ENCODE results near the gene PDE7B. TPM values are rescaled to one million over a fixed set of nuclear protein-coding genes. Genes with fewer than 3 reads are reported as not detected.

PDE7B gene
- total RNA-seq, 1 experiment from 2014 or later, result not detected

DNA sequence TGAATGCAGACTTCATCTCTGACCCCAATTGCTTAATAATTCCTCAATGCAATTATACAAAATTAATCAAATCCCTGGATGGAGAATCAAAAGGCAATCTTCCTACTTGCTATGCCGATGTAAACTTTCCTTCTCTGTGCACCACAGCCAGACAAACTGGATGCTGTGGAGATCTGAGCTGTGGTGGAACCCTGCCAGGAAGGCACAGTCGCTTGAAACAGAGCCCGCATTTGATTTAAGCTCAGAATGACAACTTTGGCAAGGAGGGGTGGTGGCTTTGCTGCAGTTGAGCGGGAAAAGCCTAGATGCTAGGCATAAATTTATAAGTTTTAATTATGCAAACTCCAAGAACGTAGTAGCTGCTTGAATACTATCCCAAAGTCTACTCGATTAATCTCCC lies 207.8 kb downstream of the PDE7B start:
- Histone ChIP-seq H3K27ac (ENCODE audit: low read depth, low read length, poor library complexity, severe bottlenecking) (no peak overlapping the region), H3K4me3 (ENCODE audit: low read depth, low read length, poor library complexity, severe bottlenecking) (no peak overlapping the region), H3K9me3 (ENCODE audit: low read depth, low read length, poor library complexity, severe bottlenecking) (no peaks in the 10 kb centered on the region), H3K4me1 (ENCODE audit: insufficient read depth, low read length, poor library complexity, severe bottlenecking) (peaks cover 18% of the 10 kb centered on the region), H3K36me3 (ENCODE audit: insufficient read depth, low read length, poor library complexity, severe bottlenecking) (no peaks in the 10 kb centered on the region), H3K27me3 (replicated peaks; ENCODE audit: insufficient read depth, low read depth, low read length, poor library complexity) (no peaks in the 10 kb centered on the region)
- intact Hi-C loops (cut with micrococcal nuclease; ENCODE audit: unreplicated experiment), result no loop called here
- BruUV-seq (replicated peaks), result no TSS peak
- ChIA-PET POLR2A (ENCODE audit: low non-redundant PET) (no interaction called here), CTCF (no interaction called here)
- TF ChIP-seq EZH2 (IDR thresholded peaks at IDR 0.05; ENCODE audit: borderline replicate concordance, low read depth, low read length, poor library complexity, severe bottlenecking), result no peak
- TF ChIP-seq, protein P1, sequence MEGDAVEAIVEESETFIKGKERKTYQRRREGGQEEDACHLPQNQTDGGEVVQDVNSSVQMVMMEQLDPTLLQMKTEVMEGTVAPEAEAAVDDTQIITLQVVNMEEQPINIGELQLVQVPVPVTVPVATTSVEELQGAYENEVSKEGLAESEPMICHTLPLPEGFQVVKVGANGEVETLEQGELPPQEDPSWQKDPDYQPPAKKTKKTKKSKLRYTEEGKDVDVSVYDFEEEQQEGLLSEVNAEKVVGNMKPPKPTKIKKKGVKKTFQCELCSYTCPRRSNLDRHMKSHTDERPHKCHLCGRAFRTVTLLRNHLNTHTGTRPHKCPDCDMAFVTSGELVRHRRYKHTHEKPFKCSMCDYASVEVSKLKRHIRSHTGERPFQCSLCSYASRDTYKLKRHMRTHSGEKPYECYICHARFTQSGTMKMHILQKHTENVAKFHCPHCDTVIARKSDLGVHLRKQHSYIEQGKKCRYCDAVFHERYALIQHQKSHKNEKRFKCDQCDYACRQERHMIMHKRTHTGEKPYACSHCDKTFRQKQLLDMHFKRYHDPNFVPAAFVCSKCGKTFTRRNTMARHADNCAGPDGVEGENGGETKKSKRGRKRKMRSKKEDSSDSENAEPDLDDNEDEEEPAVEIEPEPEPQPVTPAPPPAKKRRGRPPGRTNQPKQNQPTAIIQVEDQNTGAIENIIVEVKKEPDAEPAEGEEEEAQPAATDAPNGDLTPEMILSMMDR (conservative IDR thresholded peaks at IDR 0.05; ENCODE audit: low read depth, low read length), result no peak
- DNase-seq (ENCODE audit: low spot score), result peak; percentile 68

DNA sequence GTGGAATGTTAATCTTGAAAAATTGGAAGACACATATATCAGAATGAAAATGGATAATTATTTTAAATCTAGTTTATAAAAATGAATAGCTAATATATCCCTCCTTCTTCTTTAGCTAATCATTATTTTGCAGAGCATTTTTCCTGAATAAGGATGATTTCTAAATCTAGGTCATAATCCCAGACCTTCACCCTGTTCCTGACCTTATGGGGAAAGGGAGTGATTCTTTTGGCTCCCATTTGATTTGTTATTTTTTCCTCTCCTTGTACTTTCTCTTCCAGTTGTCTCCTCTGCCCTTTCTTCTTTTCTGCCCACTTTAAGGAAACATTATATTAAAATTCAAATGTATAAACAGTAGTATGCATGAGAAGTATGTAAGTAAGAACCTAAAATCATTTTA lies 208.6 kb downstream of the PDE7B start:
- H3K4me3 ChIP-seq (ENCODE audit: low read depth, low read length, poor library complexity, severe bottlenecking), result no peak overlapping the region
- H3K27ac ChIP-seq (ENCODE audit: low read depth, low read length, poor library complexity, severe bottlenecking), result no peak overlapping the region
- no peaks in the 10 kb centered on the region for H3K27me3 ChIP-seq (replicated peaks; ENCODE audit: insufficient read depth, low read depth, low read length, poor library complexity)
- H3K9me3 ChIP-seq (ENCODE audit: low read depth, low read length, poor library complexity, severe bottlenecking), result no peaks in the 10 kb centered on the region
- DNase-seq (ENCODE audit: low spot score), result no peak
- BruUV-seq (replicated peaks), result no TSS peak
- no peak for TF ChIP-seq EZH2 (IDR thresholded peaks at IDR 0.05; ENCODE audit: borderline replicate concordance, low read depth, low read length, poor library complexity, severe bottlenecking)
- TF ChIP-seq, protein P1 (conservative IDR thresholded peaks at IDR 0.05; ENCODE audit: low read depth, low read length), result no peak
- intact Hi-C loops (cut with micrococcal nuclease; ENCODE audit: unreplicated experiment), result no loop called here
- H3K4me1 ChIP-seq (ENCODE audit: insufficient read depth, low read length, poor library complexity, severe bottlenecking), result peaks cover 18% of the 10 kb centered on the region
- ChIA-PET CTCF (no interaction called here), POLR2A (ENCODE audit: low non-redundant PET) (no interaction called here)
- H3K36me3 ChIP-seq (ENCODE audit: insufficient read depth, low read length, poor library complexity, severe bottlenecking), result no peaks in the 10 kb centered on the region

DNA sequence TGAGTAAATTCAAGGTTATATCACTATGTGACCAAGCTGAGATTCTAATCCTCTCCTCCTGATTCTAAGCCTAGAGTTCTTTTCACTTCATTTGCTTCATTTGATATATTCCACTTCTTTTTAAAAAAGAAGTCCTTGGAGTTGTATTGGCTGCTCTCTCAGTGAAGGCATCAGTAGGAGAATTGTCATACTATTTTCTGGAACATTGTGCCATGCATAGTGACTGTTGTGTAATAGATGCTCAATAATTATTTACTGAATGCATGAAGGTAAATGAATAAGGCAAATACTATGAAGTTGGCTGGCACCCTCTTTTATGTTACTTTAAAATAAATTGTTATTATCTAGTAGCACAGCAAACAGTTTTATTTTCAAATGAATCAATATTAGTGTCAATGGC lies 209.3 kb downstream of the PDE7B start:
- Histone ChIP-seq H3K36me3 (ENCODE audit: insufficient read depth, low read length, poor library complexity, severe bottlenecking) (no peaks in the 10 kb centered on the region), H3K27me3 (replicated peaks; ENCODE audit: insufficient read depth, low read depth, low read length, poor library complexity) (no peaks in the 10 kb centered on the region), H3K4me1 (ENCODE audit: insufficient read depth, low read length, poor library complexity, severe bottlenecking) (peaks cover 18% of the 10 kb centered on the region), H3K4me3 (ENCODE audit: low read depth, low read length, poor library complexity, severe bottlenecking) (no peak overlapping the region), H3K9me3 (ENCODE audit: low read depth, low read length, poor library complexity, severe bottlenecking) (no peaks in the 10 kb centered on the region), H3K27ac (ENCODE audit: low read depth, low read length, poor library complexity, severe bottlenecking) (no peak overlapping the region)
- BruUV-seq (replicated peaks), result no TSS peak
- intact Hi-C loops (cut with micrococcal nuclease; ENCODE audit: unreplicated experiment), result no loop called here
- TF ChIP-seq, protein P1 (conservative IDR thresholded peaks at IDR 0.05; ENCODE audit: low read depth, low read length), result no peak
- no peak for TF ChIP-seq EZH2 (IDR thresholded peaks at IDR 0.05; ENCODE audit: borderline replicate concordance, low read depth, low read length, poor library complexity, severe bottlenecking)
- ChIA-PET POLR2A (ENCODE audit: low non-redundant PET) (no interaction called here), CTCF (no interaction called here)
- no peak for DNase-seq (ENCODE audit: low spot score)

All from A673 (cell line).